H1 (cell line): ENCODE data around the gene HTR4. TPM values are rescaled to one million over a fixed set of nuclear protein-coding genes. Genes with fewer than 3 reads are reported as not detected.

Experiments used
- CTCF ChIA-PET: fragments of 300-600 bp; sonication (Branson Sonifier 250); formaldehyde crosslinking; loops from one replicate; lab custom pipeline; 2021; ENCODE audit not compliant: partially characterized antibody; lab: Charles Lee
- POLR2A ChIA-PET: fragments of 300-600 bp; sonication (Branson Sonifier 250); formaldehyde crosslinking; loops from one replicate; lab custom pipeline; 2021; ENCODE audit warnings: inconsistent platforms; ENCODE audit not compliant: partially characterized antibody; lab: Charles Lee
- DNase-seq, 2 experiments: peaks; one replicate each; pipeline versions ENCODE4 v3.0.0 to v3.0.0-alpha.2; 2010 to 2022; ENCODE audit warnings: low spot score in 2 of 2, low read depth in 1 of 2, mixed read lengths in 1 of 2
- FAIRE-seq: peaks from 2 replicates; lab custom pipeline; 2011; peaks lifted over from hg19 to GRCh38; lab: Jason Lieb, UNC
- H2AFZ ChIP-seq: 2 replicates; pipeline ENCODE4 v1.8.1; 2012; ENCODE audit warnings: low read length, inconsistent platforms
- H2AK5ac ChIP-seq: 2 replicates; pipeline ENCODE4 v1.6.1; 2013; ENCODE audit warnings: low read depth, low read length
- H2BK120ac ChIP-seq: replicated peaks from 2 replicates; pipeline ENCODE3; 2013; ENCODE audit warnings: low read depth, low read length, inconsistent platforms
- H2BK12ac ChIP-seq: 2 replicates; pipeline ENCODE4 v1.6.1; 2013; ENCODE audit warnings: low read depth, low read length
- H2BK15ac ChIP-seq: 2 replicates; pipeline ENCODE4 v1.6.1; 2013; ENCODE audit warnings: low read length
- H2BK20ac ChIP-seq: 2 replicates; pipeline ENCODE4 v1.6.1; 2013; ENCODE audit warnings: low read length
- H2BK5ac ChIP-seq: 2 replicates; pipeline ENCODE4 v1.6.1; 2013; ENCODE audit warnings: low read depth, low read length
- H3K14ac ChIP-seq: 2 replicates; pipeline ENCODE4 v1.6.1; 2013; ENCODE audit warnings: inconsistent platforms; ENCODE audit not compliant: insufficient read length
- H3K18ac ChIP-seq: 2 replicates; pipeline ENCODE4 v1.6.1; 2013; ENCODE audit warnings: low read length; ENCODE audit errors: extremely low read depth
- H3K23ac ChIP-seq: 2 replicates; pipeline ENCODE4 v1.6.1; 2013; ENCODE audit warnings: inconsistent platforms; ENCODE audit not compliant: insufficient read length
- H3K23me2 ChIP-seq: 2 replicates; pipeline ENCODE4 v1.6.1; 2013; ENCODE audit warnings: low read depth, low read length
- H3K27ac ChIP-seq: 2 replicates; pipeline ENCODE4 v1.6.1; 2011; ENCODE audit warnings: low read depth, low read length, inconsistent platforms
- H3K27me3 ChIP-seq, 4 experiments: replicated peaks in 1 of 4; 1 replicate in 1 of 4; 2 replicates in 3 of 4; pipeline versions ENCODE4 v1.6.1 to v1.8.1; 2011 to 2013; ENCODE audit warnings: low read length in 3 of 4, mild to moderate bottlenecking in 3 of 4, inconsistent platforms in 2 of 4, mixed read lengths in 2 of 4, moderate library complexity in 1 of 4; ENCODE audit not compliant: control insufficient read depth in 3 of 4, insufficient read depth in 3 of 4; ENCODE audit errors: extremely low read depth in 1 of 4
- H3K36me3 ChIP-seq, 4 experiments: 2 replicates each; pipeline versions ENCODE4 v1.6.1 to v1.8.1; 2011 to 2013; ENCODE audit warnings: mild to moderate bottlenecking in 4 of 4, low read length in 3 of 4, moderate library complexity in 2 of 4, control low read depth in 1 of 4, inconsistent platforms in 1 of 4; ENCODE audit not compliant: insufficient read depth in 4 of 4, control insufficient read depth in 2 of 4
- H3K4ac ChIP-seq: replicated peaks from 2 replicates; pipeline ENCODE3; 2013; ENCODE audit warnings: low read length, low read depth, mixed read lengths, inconsistent platforms; ENCODE audit not compliant: insufficient read length
- H3K4me1 ChIP-seq, 4 experiments: replicated peaks in 1 of 4; 1 replicate in 1 of 4; 2 replicates in 3 of 4; pipeline versions ENCODE4 v1.6.1 to v1.8.1; 2011 to 2013; ENCODE audit warnings: low read length in 3 of 4, inconsistent platforms in 2 of 4, mixed read lengths in 1 of 4; ENCODE audit not compliant: insufficient read depth in 4 of 4, control insufficient read depth in 3 of 4
- H3K4me2 ChIP-seq, 2 experiments: 2 replicates each; pipeline versions ENCODE4 v1.6.1 to v1.8.1; 2011 to 2013; ENCODE audit warnings: low read depth in 2 of 2, low read length in 2 of 2, control low read depth in 1 of 2, inconsistent platforms in 1 of 2, mild to moderate bottlenecking in 1 of 2; ENCODE audit not compliant: insufficient read depth in 1 of 2
- H3K4me3 ChIP-seq, 4 experiments: fragments of 200-600, 300-600 bp in 1 of 4; sonication (generic), shearing (Covaris generic), sonication (Bioruptor Twin) in 1 of 4; 2 replicates each; pipeline versions ENCODE4 v1.5.1 to v1.8.1; 2011 to 2016; ENCODE audit warnings: low read length in 4 of 4, low read depth in 3 of 4, control low read depth in 2 of 4, inconsistent platforms in 2 of 4, mild to moderate bottlenecking in 2 of 4, mixed read lengths in 1 of 4, moderate library complexity in 1 of 4; ENCODE audit not compliant: insufficient read depth in 2 of 4; ENCODE audit errors: extremely low read depth in 1 of 4
- H3K56ac ChIP-seq: replicated peaks from 2 replicates; pipeline ENCODE3; 2013; ENCODE audit warnings: low read depth, mild to moderate bottlenecking, mixed read lengths, low read length, inconsistent platforms; ENCODE audit not compliant: insufficient read length
- H3K79me1 ChIP-seq: 2 replicates; pipeline ENCODE4 v1.6.1; 2013; ENCODE audit warnings: low read depth, low read length, control low read depth
- H3K79me2 ChIP-seq, 2 experiments: 2 replicates each; pipeline versions ENCODE4 v1.6.1 to v1.8.1; 2012 to 2013; ENCODE audit warnings: low read length in 2 of 2, mild to moderate bottlenecking in 2 of 2, inconsistent platforms in 1 of 2; ENCODE audit not compliant: insufficient read depth in 2 of 2, control insufficient read depth in 1 of 2
- H3K9ac ChIP-seq, 4 experiments: replicated peaks in 1 of 4; 1 replicate in 1 of 4; 2 replicates in 3 of 4; pipeline versions ENCODE4 v1.6.1 to v1.8.1; 2011 to 2013; ENCODE audit warnings: low read depth in 3 of 4, low read length in 3 of 4, control low read depth in 2 of 4, mild to moderate bottlenecking in 2 of 4, moderate library complexity in 2 of 4, inconsistent platforms in 1 of 4; ENCODE audit errors: extremely low read depth in 1 of 4
- H3K9me3 ChIP-seq, 2 experiments: 2 replicates each; pipeline versions ENCODE4 v1.6.1 to v1.8.1; 2012 to 2013; ENCODE audit warnings: mild to moderate bottlenecking in 2 of 2, moderate library complexity in 2 of 2, control low read depth in 1 of 2, inconsistent platforms in 1 of 2, low read depth in 1 of 2, low read length in 1 of 2, mixed read lengths in 1 of 2; ENCODE audit not compliant: insufficient read depth in 2 of 2
- H4K20me1 ChIP-seq, 2 experiments: replicated peaks in 1 of 2; 2 replicates each; pipeline versions ENCODE3 to v1.8.1; 2011 to 2013; ENCODE audit warnings: inconsistent platforms in 2 of 2, low read length in 2 of 2, mild to moderate bottlenecking in 1 of 2; ENCODE audit not compliant: insufficient read depth in 2 of 2, control insufficient read depth in 1 of 2
- H4K5ac ChIP-seq: 2 replicates; pipeline ENCODE4 v1.6.1; 2013; ENCODE audit warnings: low read length, low read depth, mixed read lengths, inconsistent platforms; ENCODE audit not compliant: insufficient read length
- H4K8ac ChIP-seq: 2 replicates; pipeline ENCODE4 v1.8.0; 2013; ENCODE audit warnings: mild to moderate bottlenecking, moderate library complexity, low read length, inconsistent platforms; ENCODE audit not compliant: insufficient read depth; ENCODE audit errors: extremely low read depth
- H4K91ac ChIP-seq: replicated peaks from 2 replicates; pipeline ENCODE3; 2013; ENCODE audit warnings: low read length, mixed read lengths, inconsistent platforms; ENCODE audit not compliant: insufficient read length
- GABPA ChIP-seq: IDR thresholded peaks from 2 replicates; pipeline ENCODE4 v1.6.1; 2011; ENCODE audit warnings: mild to moderate bottlenecking, low read length, moderate library complexity, borderline replicate concordance; ENCODE audit not compliant: insufficient read depth
- JUN ChIP-seq: IDR thresholded peaks from 2 replicates; pipeline ENCODE4 v1.6.1; 2011; ENCODE audit warnings: low read depth, mild to moderate bottlenecking, improper control_type of control experiment, low read length
- JUND ChIP-seq: IDR thresholded peaks from 2 replicates; pipeline ENCODE4 v1.6.1; 2011; ENCODE audit warnings: mild to moderate bottlenecking, improper control_type of control experiment, low read length
- KDM5A ChIP-seq: fragments of 200-600 bp; IDR thresholded peaks from 2 replicates; pipeline ENCODE4 v1.7.1; 2012; ENCODE audit warnings: mild to moderate bottlenecking, low read length, inconsistent platforms, mixed read lengths
- SP2 ChIP-seq: IDR thresholded peaks from 2 replicates; pipeline ENCODE4 v1.6.1; 2012; ENCODE audit warnings: mild to moderate bottlenecking, low read length, inconsistent platforms
- WGBS, 2 experiments: shearing (Covaris generic) in 1 of 2; methylation state at CpG; one replicate each; pipeline versions ENCODE4 v1.1.6 to v1.1.7; 2013 to 2015; ENCODE audit warnings: low lambda C conversion rate in 2 of 2, mixed read lengths in 2 of 2, inconsistent platforms in 1 of 2, low coverage in 1 of 2, missing lambda C conversion rate in 1 of 2; ENCODE audit not compliant: insufficient replicate concordance in 2 of 2, insufficient coverage in 1 of 2, insufficient read length in 1 of 2; ENCODE audit errors: extremely low coverage in 1 of 2, missing lambda C conversion rate in 1 of 2; 5-methylcytosine and 5-hydroxymethylcytosine counted together
- polyA plus RNA-seq, 7 experiments: library from polyadenylated mRNA; depleted of rRNA in 3 of 7; stranded (reverse) in 5 of 7; unstranded in 2 of 7; fragments of >200 nt in 5 of 7; fragments of 200-250 nt in 2 of 7; gene quantifications; 1 replicate in 5 of 7; 2 replicates in 1 of 7; 4 replicates in 1 of 7; pipeline versions ENCODE4 v1.2.1 to v1.2.3, GENCODE V29; 2011 to 2013; ENCODE audit warnings: missing spikeins in 2 of 7, mixed read lengths in 2 of 7
- total RNA-seq: library from RNA; stranded (reverse); fragmentation: NEBNext Ultra II Directional; extraction: Animal tissue kit (Norgen Biotek cat#: 25700); gene quantifications from 2 replicates; pipeline ENCODE4 v1.2.1, GENCODE V29; 2021

HTR4 gene
- total and polyA plus RNA-seq, 2 of the 8 experiments (the other 6 are each of a cell fraction or from before 2014, with no cell fraction given), result not detected

DNA sequence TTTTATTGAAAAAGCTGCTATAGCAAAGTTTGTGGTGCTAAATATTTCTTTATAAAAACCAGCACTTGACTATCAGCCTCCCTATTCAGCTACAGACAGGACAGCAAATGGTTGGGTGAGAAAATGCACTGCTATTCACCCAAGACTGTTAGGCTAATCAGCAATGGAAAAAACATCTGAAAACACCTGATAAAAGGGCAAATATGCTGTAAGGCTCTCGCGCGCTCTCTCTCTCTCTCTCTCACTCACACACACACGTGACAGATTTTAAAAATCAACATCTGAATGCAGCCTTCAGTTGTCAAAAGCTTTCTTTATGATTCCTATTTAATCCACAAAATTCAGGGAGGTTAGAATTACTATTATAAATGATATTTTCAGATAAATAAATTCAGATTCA, 80.2 kb downstream of the HTR4 start:
- ChIA-PET POLR2A (no interaction called here), CTCF (interaction anchor here (1.9 kb wide), 1 partner anchor 13 kb away, joined by 5 read pairs; no protein-coding TSS in a partner anchor)
- 90% methylated on average over 4 of the region's 4 CpGs; no CpG with 5 or more reads in 1 of the 2 experiments for WGBS, 2 experiments
- DNase-seq (no peak), FAIRE-seq (no peak)
- Histone ChIP-seq H3K27ac (no peak overlapping the region), H4K91ac (no peak overlapping the region), H2BK120ac (no peak overlapping the region), H2BK12ac (no peak overlapping the region), H3K27me3 (no peaks in the 10 kb centered on the region), H2BK15ac (no peak overlapping the region), H3K4ac (no peak overlapping the region), H3K79me1 (no peaks in the 10 kb centered on the region), H3K18ac (no peak overlapping the region), H2AFZ (no peak overlapping the region), H3K4me2 (no peak overlapping the region), H2AK5ac (no peak overlapping the region), H3K4me1 (no peaks in the 10 kb centered on the region), H3K9ac (no peak overlapping the region), H2BK20ac (no peak overlapping the region), H3K36me3 (no peaks in the 10 kb centered on the region), H2BK5ac (no peak overlapping the region), H3K14ac (no peak overlapping the region), H4K5ac (no peak overlapping the region), H3K23me2 (no peaks in the 10 kb centered on the region), H4K8ac (no peak overlapping the region), H3K23ac (no peak overlapping the region), H3K79me2 (no peaks in the 10 kb centered on the region), H3K4me3 (no peak overlapping the region), H4K20me1 (no peaks in the 10 kb centered on the region), H3K9me3 (no peaks in the 10 kb centered on the region), H3K56ac (no peak overlapping the region)
- TF ChIP-seq KDM5A (no peak), SP2 (no peak), JUND (no peak), GABPA (no peak), JUN (no peak)
